Esophagus squamous epithelium (tissue), 4 donors: Measurements from ENCODE around the gene CSF3R.

Experiments used
- POLR2A ChIP-seq, 4 donors: fragments of 450-650 bp; IDR thresholded peaks; one replicate each; pipeline ENCODE4 v1.6.1; 2017; ENCODE audit warnings: antibody characterized with exemption in 4 of 4, mild to moderate bottlenecking in 4 of 4, moderate library complexity in 3 of 4
- TF ChIP-seq, protein P1 (sequence below), 6 experiments: fragments of 450-650 bp in 4 of 6; fragments of 200-600 bp in 2 of 6; sonication (generic) in 2 of 6; IDR thresholded peaks; one replicate each; pipeline ENCODE4 v1.5.1; 2016 to 2019; ENCODE audit warnings: antibody characterized with exemption in 6 of 6, mild to moderate bottlenecking in 4 of 6, moderate library complexity in 4 of 6

DNA sequence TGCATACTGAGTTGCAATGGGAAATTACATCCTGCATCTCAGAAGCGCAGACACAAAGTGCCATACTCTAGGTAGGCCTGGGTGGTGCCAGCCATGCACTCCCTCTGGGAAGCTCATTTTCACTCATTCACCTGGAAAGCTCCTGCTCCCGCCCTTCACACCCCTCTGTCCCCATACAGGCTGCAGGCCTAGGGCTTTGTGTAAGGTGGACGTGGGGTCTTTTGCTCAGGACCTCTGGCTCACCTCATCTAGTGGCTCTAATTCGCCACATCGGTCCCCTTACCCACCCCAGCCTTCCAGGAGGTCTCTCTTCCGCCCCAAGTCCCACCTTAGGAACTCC, 19.3 kb downstream of the CSF3R start:
- TF ChIP-seq, protein P1, sequence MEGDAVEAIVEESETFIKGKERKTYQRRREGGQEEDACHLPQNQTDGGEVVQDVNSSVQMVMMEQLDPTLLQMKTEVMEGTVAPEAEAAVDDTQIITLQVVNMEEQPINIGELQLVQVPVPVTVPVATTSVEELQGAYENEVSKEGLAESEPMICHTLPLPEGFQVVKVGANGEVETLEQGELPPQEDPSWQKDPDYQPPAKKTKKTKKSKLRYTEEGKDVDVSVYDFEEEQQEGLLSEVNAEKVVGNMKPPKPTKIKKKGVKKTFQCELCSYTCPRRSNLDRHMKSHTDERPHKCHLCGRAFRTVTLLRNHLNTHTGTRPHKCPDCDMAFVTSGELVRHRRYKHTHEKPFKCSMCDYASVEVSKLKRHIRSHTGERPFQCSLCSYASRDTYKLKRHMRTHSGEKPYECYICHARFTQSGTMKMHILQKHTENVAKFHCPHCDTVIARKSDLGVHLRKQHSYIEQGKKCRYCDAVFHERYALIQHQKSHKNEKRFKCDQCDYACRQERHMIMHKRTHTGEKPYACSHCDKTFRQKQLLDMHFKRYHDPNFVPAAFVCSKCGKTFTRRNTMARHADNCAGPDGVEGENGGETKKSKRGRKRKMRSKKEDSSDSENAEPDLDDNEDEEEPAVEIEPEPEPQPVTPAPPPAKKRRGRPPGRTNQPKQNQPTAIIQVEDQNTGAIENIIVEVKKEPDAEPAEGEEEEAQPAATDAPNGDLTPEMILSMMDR (IDR thresholded peaks at IDR 0.05), result peak in 1 of 6 experiments; percentile 2
- TF ChIP-seq POLR2A (IDR thresholded peaks at IDR 0.05), result no peak
